ENCODE results near the gene KSR2.
"Not testable (repeated sequence)": the region's sequence is repeated elsewhere in the genome, so short reads cannot be mapped to it uniquely, and the experiment has no call there.

KSR2 gene

DNA sequence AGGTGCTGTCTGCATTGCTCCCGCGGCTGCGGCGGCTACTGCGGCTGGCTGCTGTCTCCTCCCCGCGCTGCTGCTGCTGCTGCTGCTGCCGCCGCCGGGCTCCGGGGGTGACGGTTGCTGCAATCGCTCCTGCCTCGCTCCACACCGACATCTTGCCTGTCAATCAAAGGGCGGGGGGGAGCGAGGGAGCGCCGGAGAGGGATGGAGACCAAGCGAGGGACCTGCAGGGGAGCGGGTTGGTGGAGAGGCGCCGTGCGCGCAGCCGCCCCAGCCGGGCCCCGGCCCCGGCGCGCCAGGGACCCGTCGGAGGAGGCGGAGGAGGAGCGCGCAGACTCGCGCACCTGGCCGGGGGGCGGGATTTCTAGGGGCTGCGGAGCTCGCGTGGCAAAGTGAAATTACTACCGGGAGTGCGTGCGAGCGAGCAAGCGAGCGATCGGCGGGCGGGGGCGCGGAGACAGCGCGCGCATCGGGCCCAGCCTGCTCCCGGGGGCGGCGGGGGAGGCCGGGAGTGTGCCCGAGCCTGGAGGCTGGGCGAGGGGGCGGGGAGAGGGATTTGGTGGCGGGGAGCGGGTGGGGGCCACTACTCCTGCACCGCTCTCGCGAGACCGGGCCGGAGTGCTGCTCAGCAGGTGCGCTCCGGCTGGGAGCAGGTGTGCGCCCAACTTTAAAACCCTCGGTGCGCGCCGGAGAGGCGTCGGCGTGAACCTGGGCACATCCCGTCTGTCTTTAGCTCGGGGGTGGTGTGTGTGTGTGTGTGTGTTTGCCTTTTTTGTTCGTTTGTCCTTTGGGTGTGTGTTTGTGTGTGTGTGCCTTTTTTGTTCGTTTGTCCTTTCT lies at the start of gene KSR2:
Gene KSR2, minus strand, starts transcription at position 165 of the 834 bp plus-strand sequence. CDS start 735 bp downstream, outside the sequence.
- no peak for DNase-seq (ENCODE audit: low read depth in 2 of 2)

DNA sequence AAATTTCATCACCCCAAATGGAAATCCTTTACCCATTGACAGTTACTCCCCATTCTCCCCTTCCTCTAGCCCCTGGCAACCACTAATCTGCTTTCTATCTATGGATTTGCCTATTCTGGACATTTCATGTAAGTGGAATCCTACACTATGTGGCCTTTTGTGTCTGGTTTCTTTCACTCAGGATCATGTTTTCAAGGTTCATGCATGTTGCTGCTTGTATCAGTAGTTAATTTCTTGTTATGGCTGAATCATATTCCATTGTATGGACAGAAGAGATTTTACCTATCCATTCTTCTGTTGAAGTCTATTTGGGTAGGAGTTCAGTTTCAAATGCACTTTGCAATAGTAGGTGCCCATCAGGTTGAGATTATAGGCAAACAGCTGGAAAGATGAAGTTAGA lies 49.1 kb upstream of the KSR2 start:
- DNase-seq (ENCODE audit: low read depth in 2 of 2), result no peak

DNA sequence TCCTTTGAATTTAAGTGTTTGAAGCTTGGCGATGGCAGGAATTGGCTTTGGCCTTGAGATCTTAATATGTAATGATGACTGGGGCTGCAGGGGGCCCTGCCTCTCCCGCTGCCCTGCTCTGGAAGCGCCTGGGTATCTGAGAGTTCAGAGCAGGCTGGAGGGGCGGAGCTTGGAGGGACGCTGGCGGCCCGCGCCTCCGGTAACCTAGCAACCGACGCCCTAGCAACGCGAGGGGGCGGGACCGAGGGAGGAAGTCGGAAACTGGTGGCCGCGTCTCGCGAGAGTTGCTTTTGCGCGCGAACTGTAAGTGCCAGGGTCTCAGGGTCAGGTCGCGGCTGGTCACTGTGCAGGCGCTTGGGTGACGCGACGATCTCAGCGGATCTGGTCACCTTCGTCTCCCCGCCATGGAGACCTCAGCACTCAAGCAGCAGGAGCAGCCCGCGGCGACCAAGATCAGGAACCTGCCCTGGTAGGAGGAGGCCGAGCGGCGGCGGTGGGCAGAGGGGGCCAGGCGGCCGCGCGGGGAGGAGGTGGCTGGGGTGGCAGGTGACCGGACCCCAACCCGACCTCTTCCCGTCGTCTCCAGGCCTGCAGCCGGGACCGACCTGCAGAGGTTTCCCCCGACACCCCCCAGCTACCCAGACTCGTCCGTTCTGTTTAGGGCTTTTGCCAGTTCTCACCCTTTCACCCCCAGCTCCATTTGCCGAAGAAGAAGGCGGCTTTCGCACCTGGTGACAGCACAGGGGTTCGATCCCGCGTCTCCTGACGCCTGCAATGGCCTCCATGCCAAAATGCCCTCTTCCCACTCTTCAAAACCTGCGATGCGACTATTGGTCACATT lies 47.9 kb upstream of the KSR2 start, which contains the start of gene RFC5:
Gene RFC5, plus strand, starts transcription at position 280 of the 841 bp plus-strand sequence. Its CDS starts 125 bp downstream, at position 405.
- DNase-seq (ENCODE audit: low read depth in 2 of 2), result peak; percentile 92 to 93

DNA sequence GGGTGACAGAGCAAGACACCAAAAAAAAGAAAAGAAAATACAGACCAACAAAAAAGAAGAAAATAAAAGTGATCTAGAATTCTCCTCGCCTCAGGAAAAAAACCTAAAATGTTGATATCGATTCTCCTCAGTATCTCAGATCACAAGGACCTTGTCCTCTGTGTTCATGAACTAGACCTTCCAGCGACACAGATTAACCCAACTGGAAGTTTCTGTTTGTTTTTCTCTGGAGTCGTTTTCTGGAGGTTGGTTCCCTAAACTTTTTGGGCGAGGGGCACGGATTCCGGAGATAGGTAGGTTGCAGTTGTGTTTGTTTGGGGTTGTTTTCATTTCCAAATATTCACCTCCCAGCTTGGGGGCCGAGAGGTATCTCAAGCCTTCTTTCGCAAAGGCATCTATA lies 47.2 kb upstream of the KSR2 start:
- no peak for DNase-seq (ENCODE audit: low read depth in 2 of 2)

DNA sequence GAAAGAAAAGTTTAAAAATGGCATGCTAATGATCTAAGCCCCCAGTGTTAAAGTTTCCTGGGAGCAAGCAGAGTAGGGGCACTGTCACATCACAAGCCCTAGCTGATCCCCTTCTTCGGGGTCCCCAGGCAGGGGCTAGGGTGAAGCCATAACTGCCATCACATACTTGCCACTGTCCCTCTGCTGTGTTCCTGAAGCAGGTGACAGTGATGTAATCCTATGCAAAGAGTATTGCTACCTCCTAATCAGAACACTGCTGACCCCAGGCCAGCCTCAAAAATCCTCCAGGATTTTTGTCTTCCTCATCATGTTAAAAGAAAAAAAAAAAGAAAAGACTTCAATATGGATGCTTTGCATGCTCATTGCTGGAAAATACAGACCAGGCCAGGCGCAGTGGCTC lies 46.5 kb upstream of the KSR2 start:
- DNase-seq (ENCODE audit: low read depth in 2 of 2), result no peak

DNA sequence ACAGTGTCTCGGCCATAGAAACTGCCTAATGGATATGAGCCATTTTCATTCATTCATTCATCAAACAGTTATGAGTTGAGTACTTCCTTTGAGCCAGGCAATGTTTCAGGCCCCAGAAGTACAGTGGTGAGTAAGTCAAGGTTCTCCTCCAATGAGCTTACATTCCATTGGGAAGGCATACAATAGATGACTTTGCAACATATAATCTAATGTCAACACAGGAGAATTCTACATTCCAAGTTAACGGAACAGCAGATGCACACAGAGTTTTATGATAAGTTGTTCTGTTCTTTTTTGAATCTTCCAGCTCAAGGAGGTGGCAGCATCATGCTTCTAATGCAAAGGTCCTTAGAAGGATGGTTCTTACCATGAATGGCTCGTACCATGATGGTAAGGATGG lies 44.5 kb upstream of the KSR2 start:
- DNase-seq (ENCODE audit: low read depth in 2 of 2), result no peak

DNA sequence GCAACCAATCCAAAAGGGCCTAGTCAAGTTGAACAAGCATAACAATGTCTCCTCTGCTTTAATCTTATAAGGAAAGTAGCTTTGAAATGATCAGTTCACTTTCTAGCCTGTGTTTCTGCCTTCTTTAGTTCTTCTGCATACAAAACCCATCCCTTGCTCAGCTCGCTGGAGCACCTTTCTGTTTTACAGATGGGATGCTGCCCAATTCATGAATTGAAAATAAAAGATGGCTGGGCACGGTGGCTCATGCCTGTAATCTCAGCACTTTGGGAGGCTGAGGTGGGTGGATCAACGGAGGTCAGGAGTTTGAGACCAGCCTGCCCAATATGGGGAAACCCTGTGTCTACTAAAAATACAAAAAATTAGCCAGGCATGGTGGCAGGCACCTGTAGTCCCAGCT lies 43.2 kb upstream of the KSR2 start:
- no peak for DNase-seq (ENCODE audit: low read depth in 2 of 2)

DNA sequence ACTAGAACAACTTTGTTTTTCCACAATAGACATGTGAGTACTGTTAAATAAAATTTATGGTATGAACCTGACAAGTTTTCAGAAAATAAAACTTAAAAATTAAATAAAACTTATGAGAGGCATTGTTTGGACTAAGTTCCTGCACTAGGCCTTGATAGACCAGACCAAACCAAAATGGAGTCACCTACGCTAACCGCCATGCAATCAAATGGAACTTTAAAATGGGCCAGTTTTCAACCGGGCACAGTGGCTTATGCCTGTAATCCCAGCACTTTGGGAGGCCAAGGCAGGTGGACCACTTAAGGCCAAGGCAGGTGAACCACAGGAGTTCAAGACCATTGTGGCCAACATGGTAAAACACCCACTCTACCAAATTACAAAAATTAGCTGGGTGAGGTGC lies 42.6 kb upstream of the KSR2 start:
- DNase-seq (ENCODE audit: low read depth in 2 of 2), result no peak

DNA sequence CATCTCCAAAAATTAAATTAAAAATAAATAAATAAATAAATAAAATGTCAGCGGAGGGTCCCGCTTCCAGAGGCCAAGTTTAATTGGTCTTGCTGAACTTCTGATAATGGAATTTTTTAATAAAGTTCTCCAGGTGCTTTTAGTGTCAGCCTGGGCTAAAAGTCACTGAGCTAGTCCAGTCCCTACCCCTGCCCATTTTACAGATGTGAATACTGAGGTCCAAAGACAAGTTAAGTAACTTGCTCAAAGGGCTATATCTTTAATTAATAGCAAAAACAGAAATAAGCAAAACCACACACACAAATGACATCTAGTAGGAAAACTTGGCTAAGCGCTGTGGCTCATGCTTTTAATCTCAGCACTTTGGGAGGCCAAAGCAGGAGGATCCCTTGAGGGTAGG lies 42.1 kb upstream of the KSR2 start:
- no peak for DNase-seq (ENCODE audit: low read depth in 2 of 2)

DNA sequence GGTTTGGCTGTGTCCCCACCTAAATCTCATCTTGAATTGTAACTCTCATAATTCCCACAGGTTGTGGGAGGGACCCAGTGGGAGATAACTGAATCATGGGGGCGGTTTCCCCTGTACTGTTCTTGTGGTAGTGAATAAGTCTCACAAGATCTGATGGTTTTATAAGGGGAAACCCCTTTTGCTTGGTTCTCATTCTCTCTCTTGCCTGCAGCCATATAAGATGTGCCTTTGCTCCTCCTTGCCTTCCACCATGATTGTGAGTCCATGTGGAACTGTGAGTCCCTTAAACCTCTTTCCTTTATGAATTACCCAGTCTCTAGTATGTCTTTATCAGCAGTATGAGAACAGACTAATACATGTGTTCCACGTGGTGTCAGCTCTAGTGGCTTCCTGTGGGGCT lies 31.0 kb upstream of the KSR2 start:
- not testable (repeated sequence) for DNase-seq (ENCODE audit: low read depth in 2 of 2)

DNA sequence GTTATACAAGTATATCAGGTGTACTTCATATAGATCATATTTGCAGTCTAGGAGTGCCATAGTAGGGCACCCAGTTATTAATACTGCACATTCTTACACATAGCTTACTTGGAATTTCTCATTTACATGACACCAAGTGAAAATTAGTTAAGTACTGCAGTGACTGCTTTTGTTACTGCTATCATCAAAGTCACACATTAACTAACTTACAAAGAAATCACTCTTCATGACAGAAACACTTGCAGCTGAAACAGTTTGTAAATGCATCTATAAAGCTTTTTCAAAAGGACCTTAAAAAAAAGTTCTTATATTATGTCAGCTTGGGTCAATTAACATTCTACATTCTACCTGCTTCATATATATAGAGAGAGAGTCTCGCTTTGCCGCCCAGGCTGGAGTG lies 29.9 kb upstream of the KSR2 start:
- no peak for DNase-seq (ENCODE audit: low read depth in 2 of 2)

DNA sequence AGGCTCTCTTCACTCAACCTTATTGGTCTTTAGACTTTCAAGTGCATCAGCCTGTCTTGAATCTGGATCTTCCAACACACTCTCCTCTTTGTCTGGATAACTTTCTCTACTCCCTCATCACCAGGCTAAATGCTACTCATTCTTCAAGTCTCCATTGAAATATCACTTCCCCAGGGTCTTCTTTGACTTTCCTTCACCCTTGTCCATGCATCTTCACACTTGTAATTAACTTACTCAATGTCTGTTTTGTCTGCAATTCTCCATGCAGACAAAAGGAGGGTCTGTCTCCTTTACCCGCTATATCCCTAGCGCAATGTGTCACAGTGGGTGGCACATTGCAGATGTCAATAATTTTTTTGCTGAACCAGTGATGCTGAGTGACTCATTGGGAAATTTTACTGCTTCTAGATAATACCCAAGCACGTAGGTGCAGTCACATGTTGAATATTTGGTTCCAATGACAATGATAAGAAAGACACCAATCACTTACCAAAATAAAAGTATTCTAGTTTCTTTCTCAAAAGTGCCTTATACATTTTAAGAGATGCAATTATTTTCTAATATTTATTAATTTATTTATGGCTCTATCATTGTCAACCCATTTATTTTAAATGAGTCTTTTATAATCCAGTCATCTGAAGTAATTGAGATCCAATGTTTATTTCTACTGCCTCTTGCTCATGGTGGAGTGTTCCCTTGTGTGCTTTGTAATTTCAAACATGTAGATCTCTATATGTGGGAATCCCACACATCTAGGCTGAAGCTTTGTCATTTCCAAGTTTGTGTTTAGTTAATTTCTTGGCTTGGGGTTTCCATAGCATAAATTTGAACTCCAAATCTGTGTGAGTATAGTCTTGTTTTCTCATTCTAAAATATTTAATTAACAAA lies 26.0 kb upstream of the KSR2 start:
- DNase-seq (ENCODE audit: low read depth in 2 of 2), result no peak

DNA sequence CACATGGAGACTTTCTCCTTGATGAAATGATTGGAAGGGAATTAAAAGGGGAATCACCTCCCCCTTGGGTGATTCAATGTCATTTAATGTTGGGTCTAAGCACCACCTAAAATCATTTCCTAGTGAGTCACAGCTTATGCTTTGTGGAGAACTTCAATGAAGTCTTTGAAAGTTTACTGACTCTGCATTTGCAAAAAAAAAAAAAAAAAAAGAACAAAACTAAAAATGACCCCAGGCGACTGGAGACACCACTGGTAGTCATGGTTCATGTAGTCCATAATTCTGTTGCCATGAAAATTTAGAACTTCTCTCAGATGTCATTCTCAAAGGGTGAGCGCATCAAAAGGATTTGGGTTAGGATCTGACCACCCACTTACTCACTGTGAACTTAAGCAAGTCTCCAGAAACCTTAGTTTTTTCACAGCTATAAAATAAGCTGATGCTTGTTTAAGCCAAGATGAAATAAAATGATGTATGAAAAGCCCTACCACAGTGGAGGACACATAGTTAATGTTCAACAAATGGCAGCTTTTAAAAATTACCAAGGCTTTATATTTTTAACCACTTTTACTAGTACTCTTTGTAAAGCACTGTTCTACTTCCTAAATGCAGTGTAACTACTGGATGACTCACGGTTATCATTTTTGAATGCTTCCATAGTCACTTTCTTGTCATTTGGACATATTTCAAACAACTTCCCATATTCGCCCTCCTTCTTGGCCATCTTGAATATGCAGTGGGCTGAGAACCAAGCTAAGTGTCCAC lies 18.1 kb upstream of the KSR2 start:
- peak; percentile 40 to 41 for DNase-seq (ENCODE audit: low read depth in 2 of 2)

DNA sequence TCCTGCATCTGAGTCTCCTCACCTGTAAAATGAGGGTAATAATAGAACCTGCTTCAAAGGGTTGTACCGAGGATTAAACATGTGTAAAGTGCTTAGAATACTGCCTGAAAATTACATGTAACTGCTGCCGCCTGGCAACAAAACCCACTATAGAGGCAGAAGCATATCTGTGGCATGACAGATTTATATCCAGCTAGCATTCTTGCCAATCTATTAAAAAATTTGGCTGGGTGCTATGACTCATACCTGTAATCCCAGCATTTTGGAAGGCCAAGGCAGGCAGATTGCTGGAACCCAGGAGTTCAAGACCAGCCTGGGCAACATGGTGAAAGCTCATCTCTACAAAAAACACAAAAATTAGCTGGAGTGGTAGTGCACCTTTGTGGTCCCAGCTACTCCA lies 16.4 kb upstream of the KSR2 start:
- DNase-seq (ENCODE audit: low read depth in 2 of 2), result no peak

DNA sequence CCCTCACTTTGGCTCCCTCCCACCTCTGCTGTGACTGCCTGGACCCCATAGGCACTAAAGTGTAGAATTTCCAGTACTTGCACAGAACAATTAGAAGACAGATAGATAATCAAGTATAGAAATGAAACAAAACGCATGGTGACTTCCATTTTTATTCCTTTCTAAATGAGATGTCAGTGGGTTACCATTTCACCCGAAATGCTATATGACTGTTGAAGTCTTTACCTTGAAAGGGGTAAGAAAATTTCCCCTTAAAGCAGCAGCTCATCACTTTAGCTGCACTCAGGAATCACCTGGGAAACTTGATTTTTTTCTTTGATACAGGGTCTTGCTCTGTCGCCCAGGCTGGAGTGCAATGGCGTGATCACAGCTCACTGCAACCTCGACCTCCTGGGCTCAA lies 12.5 kb upstream of the KSR2 start:
- no peak for DNase-seq (ENCODE audit: low read depth in 2 of 2)

DNA sequence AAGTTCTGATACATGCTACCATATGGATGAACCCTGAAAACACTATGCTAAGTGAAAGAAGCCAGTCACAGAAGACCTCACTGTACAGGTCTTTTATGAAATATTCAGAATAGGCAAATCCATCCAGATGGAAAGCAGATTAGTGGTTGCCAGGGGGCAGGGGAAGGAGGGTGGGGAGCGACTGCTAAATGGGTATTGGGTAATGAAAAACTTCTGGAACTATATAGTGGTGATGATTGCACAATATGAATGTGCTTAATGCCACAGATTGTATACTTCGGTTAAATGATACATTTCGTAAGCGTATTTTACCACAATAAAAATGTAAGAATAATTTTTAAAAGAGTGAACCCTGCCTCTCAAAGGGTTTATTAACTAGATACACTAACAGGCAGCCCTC lies 11.8 kb upstream of the KSR2 start:
- DNase-seq (ENCODE audit: low read depth in 2 of 2), result peak; percentile 47 to 49

DNA sequence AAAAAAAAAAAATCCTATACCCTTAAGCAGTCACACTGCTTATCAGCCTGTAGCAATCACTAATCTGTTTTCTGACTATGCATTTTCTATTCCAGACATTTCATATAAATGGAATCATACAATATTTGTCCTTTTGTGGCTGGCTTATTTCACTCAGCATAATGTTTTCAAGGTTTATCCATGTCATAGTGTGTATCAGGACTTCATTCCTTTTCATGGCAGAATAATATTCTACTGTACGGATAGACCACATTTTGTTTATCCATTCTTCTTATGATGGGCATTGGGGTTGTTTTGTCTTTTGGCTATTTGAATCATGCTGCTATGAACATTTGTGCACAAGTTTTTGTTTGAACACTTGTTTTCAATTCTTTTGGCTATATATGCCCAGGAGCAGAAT lies 8.6 kb upstream of the KSR2 start:
- DNase-seq (ENCODE audit: low read depth in 2 of 2), result no peak

DNA sequence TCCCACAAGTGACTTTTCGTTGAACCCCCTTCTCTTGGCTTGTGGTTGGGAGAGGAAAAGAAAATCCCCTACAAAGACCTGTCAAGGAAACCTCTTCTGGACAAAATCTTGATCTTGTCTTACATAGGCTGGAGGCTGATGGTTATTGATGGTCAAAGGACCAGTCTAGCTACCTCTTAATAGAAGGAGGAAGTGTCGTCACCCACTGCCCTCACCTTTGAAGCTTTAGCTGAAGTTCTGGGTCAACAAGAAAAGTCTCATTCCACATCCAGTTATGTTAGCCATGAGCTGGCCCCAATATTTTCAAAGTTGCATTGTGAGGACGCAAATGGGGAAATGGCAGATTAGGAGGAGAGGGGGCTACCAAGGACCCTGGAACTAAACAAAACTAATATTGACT lies 6.2 kb upstream of the KSR2 start:
- DNase-seq (ENCODE audit: low read depth in 2 of 2), result no peak

DNA sequence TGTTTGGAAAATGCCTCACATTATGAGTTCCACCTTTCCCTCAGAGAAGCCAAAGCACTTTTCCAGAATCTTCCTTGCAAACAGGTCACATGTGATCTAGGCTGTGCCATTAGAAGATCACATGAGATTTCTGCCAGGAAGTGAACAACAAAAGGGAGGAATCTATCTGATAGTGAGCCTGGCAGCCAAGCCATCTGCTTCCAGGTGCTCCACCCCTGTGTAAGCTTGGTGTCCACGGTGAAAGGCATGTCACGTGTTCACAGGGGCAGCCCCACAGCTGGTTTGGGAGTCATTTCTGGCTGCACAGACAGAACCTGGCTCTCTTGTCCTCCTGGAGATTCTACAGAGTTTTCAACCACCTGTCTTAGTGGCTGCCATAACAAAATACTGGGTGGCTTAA lies 3.5 kb upstream of the KSR2 start:
- no peak for DNase-seq (ENCODE audit: low read depth in 2 of 2)

DNA sequence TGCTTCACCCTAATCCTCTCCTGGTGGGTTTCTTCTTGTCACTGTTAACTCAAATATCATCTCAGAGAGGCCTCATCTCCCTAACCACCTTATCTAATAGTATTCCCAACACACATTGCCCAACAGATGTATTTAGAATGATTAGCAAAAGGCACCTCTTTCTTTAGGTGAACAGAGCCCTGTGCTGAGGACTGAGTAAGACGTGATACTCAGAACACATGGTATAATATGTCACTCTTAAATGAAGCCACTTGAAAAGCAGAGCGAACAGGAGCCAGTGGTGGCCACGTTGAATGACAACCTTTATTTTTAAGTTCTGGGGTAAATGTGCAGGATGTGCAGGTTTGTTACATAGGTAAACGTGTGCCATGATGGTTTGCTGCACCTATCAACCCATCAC lies 1.5 kb upstream of the KSR2 start:
- DNase-seq (ENCODE audit: low read depth in 2 of 2), result no peak

DNA sequence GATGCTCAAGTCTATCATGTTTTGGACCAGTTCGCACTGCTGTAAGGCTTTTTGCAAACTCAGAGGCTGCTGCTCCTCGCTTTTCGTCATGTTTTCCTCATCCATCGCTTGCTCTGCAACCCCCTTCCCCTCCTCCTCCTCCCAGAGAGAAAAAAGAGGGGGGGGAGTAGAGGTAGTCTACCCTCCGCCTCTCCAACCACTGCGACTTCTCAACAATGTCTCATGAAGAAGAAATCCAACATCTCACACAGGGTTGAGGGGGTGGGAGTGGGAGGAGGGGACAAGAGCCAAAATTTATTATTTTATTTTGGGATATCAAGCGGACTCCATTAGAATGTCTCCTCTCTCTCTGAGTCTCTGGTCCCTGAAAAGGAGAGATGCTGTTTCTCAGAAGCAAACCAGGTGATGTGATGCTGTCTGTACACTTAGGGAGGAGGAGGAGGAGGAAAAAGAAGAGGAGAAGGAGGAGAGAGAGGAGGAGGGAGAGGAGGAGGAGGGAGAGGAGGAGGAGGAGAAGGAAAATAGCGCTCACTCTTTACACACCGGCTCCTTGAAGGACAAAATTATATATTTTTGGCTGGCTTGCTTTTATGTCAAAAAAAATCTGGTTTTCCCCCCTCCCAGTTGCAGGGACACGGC lies 520 bp downstream of the KSR2 start:
- DNase-seq (ENCODE audit: low read depth in 2 of 2), result no peak

Measured in fibroblast of skin of left quadriceps (primary cell).